CD4-positive, alpha-beta memory T cell (primary cell): ENCODE data around the gene SNRNP27. TPM values are rescaled to one million over a fixed set of nuclear protein-coding genes. Genes with fewer than 3 reads are reported as not detected.
A peak's percentile ranks its signal among the peaks of the same experiment; 100 is the strongest.
"Not testable (repeated sequence)": the region's sequence is repeated elsewhere in the genome, so short reads cannot be mapped to it uniquely, and the experiment has no call there.

ENCODE experiments used
- CTCF ChIA-PET: fragments of 350-600 bp; sonication (Branson Sonifier 250); formaldehyde crosslinking; loops from one replicate; lab custom pipeline; 2021; ENCODE audit warnings: inconsistent platforms; ENCODE audit not compliant: partially characterized antibody; lab: Charles Lee
- POLR2A ChIA-PET: fragments of 350-600 bp; sonication (Branson Sonifier 250); formaldehyde crosslinking; loops from one replicate; lab custom pipeline; 2021; ENCODE audit not compliant: partially characterized antibody; lab: Charles Lee
- DNase-seq, 5 donors: peaks; one replicate each; pipeline versions ENCODE4 v3.0.0 to v3.0.0-alpha.2; 2020 to 2022; ENCODE audit warnings: mixed read lengths in 1 of 5
- H3K27ac ChIP-seq: one replicate; pipeline ENCODE4 v1.7.0; 2013; ENCODE audit warnings: low read depth, low read length
- H3K27me3 ChIP-seq: 2 replicates; pipeline ENCODE4 v1.7.0; 2013; ENCODE audit warnings: mild to moderate bottlenecking, low read length, moderate library complexity; ENCODE audit not compliant: insufficient read depth
- H3K36me3 ChIP-seq: 2 replicates; pipeline ENCODE4 v1.7.0; 2013; ENCODE audit warnings: mild to moderate bottlenecking, low read length, moderate library complexity; ENCODE audit not compliant: insufficient read depth
- H3K4me1 ChIP-seq: 2 replicates; pipeline ENCODE4 v1.7.0; 2013; ENCODE audit warnings: mild to moderate bottlenecking, low read length, moderate library complexity; ENCODE audit not compliant: insufficient read depth
- H3K4me3 ChIP-seq, 2 donors: one replicate each; pipeline ENCODE4 v1.7.0; 2013; ENCODE audit warnings: low read length in 2 of 2, mild to moderate bottlenecking in 1 of 2
- H3K9me3 ChIP-seq, 2 donors: one replicate each; pipeline ENCODE4 v1.7.0; 2013; ENCODE audit warnings: low read length in 2 of 2, control low read depth in 1 of 2; ENCODE audit not compliant: control insufficient read depth in 1 of 2
- H3K27ac Mint-ChIP-seq, 7 donors: one replicate each; pipeline ENCODE4 v1.8.0; 2020 to 2021; ENCODE audit warnings: mixed read lengths in 7 of 7, mild to moderate bottlenecking in 6 of 7, inconsistent platforms in 3 of 7, moderate library complexity in 3 of 7
- H3K27me3 Mint-ChIP-seq, 2 donors: one replicate each; pipeline ENCODE4 v1.8.0; 2020 to 2021; ENCODE audit warnings: mixed read lengths in 2 of 2
- H3K36me3 Mint-ChIP-seq, 2 donors: one replicate each; pipeline ENCODE4 v1.8.0; 2020 to 2021; ENCODE audit warnings: mixed read lengths in 2 of 2, inconsistent platforms in 1 of 2, mild to moderate bottlenecking in 1 of 2
- H3K4me1 Mint-ChIP-seq, 4 donors: one replicate each; pipeline ENCODE4 v1.8.0; 2020 to 2021; ENCODE audit warnings: mixed read lengths in 4 of 4, mild to moderate bottlenecking in 1 of 4
- H3K4me3 Mint-ChIP-seq, 8 donors: one replicate each; pipeline ENCODE4 v1.8.0; 2020 to 2021; ENCODE audit warnings: mixed read lengths in 8 of 8, mild to moderate bottlenecking in 7 of 8, moderate library complexity in 6 of 8, inconsistent platforms in 3 of 8
- H3K9me3 Mint-ChIP-seq, 8 donors: one replicate each; pipeline ENCODE4 v1.8.0; 2020 to 2021; ENCODE audit warnings: mixed read lengths in 8 of 8, mild to moderate bottlenecking in 5 of 8, inconsistent platforms in 3 of 8, moderate library complexity in 1 of 8
- intact Hi-C: fragments of 100-400 bp; cut with micrococcal nuclease; formaldehyde crosslinking; loops from one replicate; pipeline ENCODE4 v1.15.1; 2023
- polyA plus RNA-seq, 2 donors: library from polyadenylated mRNA; unstranded; fragments of 300-500 nt; fragmentation: Illumina TruSeq; gene quantifications; one replicate each; pipeline ENCODE4 v1.2.3, GENCODE V29; 2021
- total RNA-seq, 2 experiments: library from RNA; stranded (reverse); gene quantifications; one replicate each; pipeline ENCODE4 v1.2.3, GENCODE V29; 2021

The SNRNP27 gene
- total and polyA plus RNA-seq, 4 experiments from 2014 or later, result 44.6 to 66.0 (median 55.5) TPM

DNA sequence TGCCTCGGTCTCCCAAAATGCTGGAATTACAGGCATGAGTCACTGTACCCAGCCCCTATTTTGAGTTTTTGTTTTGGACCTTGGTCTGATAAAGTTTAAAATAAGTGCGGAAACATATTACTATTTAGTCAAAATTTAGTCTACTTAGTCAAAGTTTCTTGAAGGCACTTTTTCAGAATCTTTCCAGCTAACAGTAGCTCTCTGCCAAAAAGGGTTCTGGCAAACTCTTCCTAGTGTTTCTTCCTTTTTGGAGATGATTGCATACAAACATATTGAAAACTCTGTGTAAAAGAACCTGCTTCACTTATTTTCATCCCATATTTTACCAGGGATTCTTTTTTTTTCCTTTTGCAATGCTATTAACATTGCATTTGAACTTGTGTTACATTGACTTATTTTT is 35.5 kb upstream of the SNRNP27 start:
- H3K27ac Mint-ChIP-seq, result no peak overlapping the region

DNA sequence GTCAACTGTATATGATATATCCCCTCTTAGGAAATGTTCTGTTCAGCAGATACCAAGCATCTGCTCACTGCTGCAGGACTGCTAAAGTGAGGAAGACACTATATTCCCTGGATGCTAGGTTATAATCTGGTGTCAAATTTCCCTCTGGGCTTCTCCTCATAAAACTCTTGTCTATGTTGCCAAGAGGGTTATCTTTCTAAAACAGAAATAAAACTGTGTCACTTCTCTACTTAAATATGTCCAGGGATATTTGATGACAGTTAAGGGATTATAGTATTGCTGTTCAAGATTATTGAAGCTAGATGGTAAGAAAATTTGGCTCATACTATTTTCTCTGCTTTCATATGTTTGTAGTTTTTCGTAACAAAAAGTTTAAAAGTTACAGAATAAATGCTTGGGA is 30.5 kb upstream of the SNRNP27 start:
- H3K9me3 Mint-ChIP-seq, result no peaks in the 10 kb centered on the region
- Histone ChIP-seq H3K36me3 (peaks cover 10% of the 10 kb centered on the region), H3K4me1 (no peaks in the 10 kb centered on the region), H3K27me3 (no peaks in the 10 kb centered on the region), H3K27ac (no peak overlapping the region), H3K4me3 (no peak overlapping the region), H3K9me3 (no peaks in the 10 kb centered on the region)
- H3K4me1 Mint-ChIP-seq, result no peaks in the 10 kb centered on the region
- H3K36me3 Mint-ChIP-seq, result peaks cover 27 to 42% of the 10 kb centered on the region in 2 donors
- no peak overlapping the region for H3K27ac Mint-ChIP-seq
- no peak for DNase-seq
- intact Hi-C loops, result no loop called here
- no peak overlapping the region for H3K4me3 Mint-ChIP-seq
- H3K27me3 Mint-ChIP-seq, result no peaks in the 10 kb centered on the region
- POLR2A ChIA-PET, result no interaction called here
- CTCF ChIA-PET, result interaction anchor here (1.8 to 1.9 kb wide), 2 partner anchors 45 to 139 kb away, joined by 5 to 9 read pairs; no protein-coding TSS in a partner anchor

More for the DNA sequence above, 35.5 kb upstream of the SNRNP27 start:
- DNase-seq, result no peak
- intact Hi-C loops, result no loop called here
- Histone ChIP-seq H3K4me1 (no peaks in the 10 kb centered on the region), H3K36me3 (peaks cover 5% of the 10 kb centered on the region), H3K9me3 (no peaks in the 10 kb centered on the region), H3K27ac (no peak overlapping the region), H3K4me3 (no peak overlapping the region), H3K27me3 (no peaks in the 10 kb centered on the region)
- POLR2A ChIA-PET, result no interaction called here
- CTCF ChIA-PET, result interaction anchor here (1.3 kb wide), 1 partner anchor 40 kb away, joined by 3 read pairs; no protein-coding TSS in a partner anchor
- no peaks in the 10 kb centered on the region for H3K9me3 Mint-ChIP-seq
- peaks cover 20 to 29% of the 10 kb centered on the region in 2 donors for H3K36me3 Mint-ChIP-seq
- no peaks in the 10 kb centered on the region for H3K27me3 Mint-ChIP-seq
- no peak overlapping the region for H3K4me3 Mint-ChIP-seq
- H3K4me1 Mint-ChIP-seq, result peaks cover 0 to 4% (median 0%) of the 10 kb centered on the region in 4 donors

DNA sequence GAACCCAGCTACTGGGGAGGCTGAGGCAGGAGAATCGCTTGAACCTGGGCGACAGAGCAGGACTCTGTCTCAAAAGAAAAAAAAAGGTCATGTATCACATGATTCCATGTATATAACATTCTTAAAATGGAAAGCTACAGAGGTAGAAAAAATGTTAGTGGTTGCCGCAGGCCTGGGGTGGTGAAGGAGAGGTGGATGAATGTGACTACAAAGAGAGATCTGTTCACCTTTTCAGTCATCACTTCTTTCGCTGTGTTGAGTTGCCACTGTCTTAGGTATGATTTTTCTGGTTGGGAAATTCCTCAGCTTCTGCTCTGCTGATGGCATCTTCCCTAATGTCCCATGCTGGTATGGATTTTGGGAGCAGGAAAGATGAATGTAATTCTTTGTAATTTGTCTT is 5.3 kb upstream of the SNRNP27 start:
- peaks cover 0 to 4% (median 0%) of the 10 kb centered on the region in 8 donors for H3K9me3 Mint-ChIP-seq
- peaks cover 2 to 8% (median 6%) of the 10 kb centered on the region in 4 donors for H3K4me1 Mint-ChIP-seq
- Histone ChIP-seq H3K4me3 (no peak overlapping the region), H3K27ac (no peak overlapping the region), H3K36me3 (no peaks in the 10 kb centered on the region), H3K4me1 (peaks cover 3% of the 10 kb centered on the region), H3K9me3 (no peaks in the 10 kb centered on the region), H3K27me3 (no peaks in the 10 kb centered on the region)
- POLR2A ChIA-PET, result interaction anchor here (1.2 to 1.4 kb wide), 2 partner anchors 303 to 451 kb away, joined by 3 read pairs; partner anchors contain the start of genes C2orf42 and NFU1
- no peak overlapping the region for H3K27ac Mint-ChIP-seq
- intact Hi-C loops, result no loop called here
- H3K36me3 Mint-ChIP-seq, result peaks cover 0 to 3% of the 10 kb centered on the region in 2 donors
- H3K4me3 Mint-ChIP-seq, result no peak overlapping the region
- no peak for DNase-seq
- no peaks in the 10 kb centered on the region for H3K27me3 Mint-ChIP-seq
- CTCF ChIA-PET, result no interaction called here

DNA sequence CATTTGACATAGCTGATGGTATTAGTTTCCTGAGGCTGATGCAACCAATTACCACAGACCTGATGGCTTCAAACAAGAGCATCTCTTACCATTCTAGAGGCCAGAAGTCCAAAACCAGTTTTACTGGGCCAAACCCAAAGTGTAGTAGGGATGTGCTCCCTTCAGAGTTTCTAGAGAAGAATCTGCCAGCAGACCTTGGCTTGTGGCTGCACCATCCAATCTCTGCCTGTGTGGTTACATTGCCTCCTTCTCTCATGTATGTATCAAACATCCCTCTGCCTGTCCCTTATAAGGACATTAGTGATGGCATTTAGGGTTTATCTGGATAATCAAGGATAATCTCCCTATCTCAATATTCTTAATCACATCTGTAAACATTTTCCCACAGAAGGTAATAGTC is 4.5 kb upstream of the SNRNP27 start:
- no peak for DNase-seq
- Mint-ChIP-seq H3K4me1 (peaks cover 7 to 17% (median 12%) of the 10 kb centered on the region in 4 donors), H3K27me3 (no peaks in the 10 kb centered on the region), H3K4me3 (no peak overlapping the region), H3K36me3 (peaks cover 4 to 11% of the 10 kb centered on the region in 2 donors), H3K27ac (no peak overlapping the region), H3K9me3 (peaks cover 0 to 4% (median 0%) of the 10 kb centered on the region in 8 donors)
- ChIA-PET POLR2A (interaction anchor here (1.1 to 1.2 kb wide), 2 partner anchors 255 to 302 kb away, joined by 3 read pairs; partner anchors contain the start of gene C2orf42), CTCF (interaction anchor here (0.7 kb wide), 1 partner anchor 34 kb away, joined by 4 read pairs; no protein-coding TSS in a partner anchor)
- Histone ChIP-seq H3K36me3 (no peaks in the 10 kb centered on the region), H3K9me3 (no peaks in the 10 kb centered on the region), H3K27ac (no peak overlapping the region), H3K4me1 (peaks cover 8% of the 10 kb centered on the region), H3K27me3 (no peaks in the 10 kb centered on the region), H3K4me3 (no peak overlapping the region)
- intact Hi-C loops, result no loop called here

DNA sequence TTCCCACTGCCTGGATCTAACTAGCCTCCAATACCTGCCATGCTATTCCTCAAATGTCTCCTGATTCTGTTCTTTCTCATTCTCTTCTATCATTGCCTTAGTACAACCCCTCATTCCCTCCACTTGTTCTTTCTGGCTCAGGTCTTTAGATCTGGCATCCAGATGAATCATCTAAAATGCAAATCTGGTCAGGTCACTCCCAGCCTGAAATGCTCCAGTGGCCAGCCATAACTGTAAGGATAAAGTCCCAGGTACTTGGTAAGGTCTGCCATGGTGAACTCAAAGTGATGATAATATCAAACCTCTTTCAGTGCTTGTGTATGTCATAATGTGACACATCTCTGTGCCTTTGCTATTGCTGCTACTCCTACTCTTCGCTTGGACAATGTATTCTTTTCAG is 2.9 kb upstream of the SNRNP27 start:
- Mint-ChIP-seq H3K9me3 (peaks cover 0 to 4% (median 0%) of the 10 kb centered on the region in 8 donors), H3K4me1 (peaks cover 8 to 32% (median 20%) of the 10 kb centered on the region in 4 donors), H3K4me3 (no peak overlapping the region), H3K27ac (no peak overlapping the region), H3K36me3 (peaks cover 5 to 14% of the 10 kb centered on the region in 2 donors), H3K27me3 (no peaks in the 10 kb centered on the region)
- POLR2A ChIA-PET, result no interaction called here
- Histone ChIP-seq H3K36me3 (no peaks in the 10 kb centered on the region), H3K4me3 (no peak overlapping the region), H3K9me3 (no peaks in the 10 kb centered on the region), H3K27ac (no peak overlapping the region), H3K27me3 (no peaks in the 10 kb centered on the region), H3K4me1 (peaks cover 24% of the 10 kb centered on the region)
- intact Hi-C loops, result loop anchor here (5.0 kb wide), 1 partner anchor 356 kb away; the partner anchor contains the start of gene TIA1
- DNase-seq, result no peak
- CTCF ChIA-PET, result interaction anchor here (0.6 kb wide), 1 partner anchor 21 kb away, joined by 3 read pairs; no protein-coding TSS in a partner anchor

DNA sequence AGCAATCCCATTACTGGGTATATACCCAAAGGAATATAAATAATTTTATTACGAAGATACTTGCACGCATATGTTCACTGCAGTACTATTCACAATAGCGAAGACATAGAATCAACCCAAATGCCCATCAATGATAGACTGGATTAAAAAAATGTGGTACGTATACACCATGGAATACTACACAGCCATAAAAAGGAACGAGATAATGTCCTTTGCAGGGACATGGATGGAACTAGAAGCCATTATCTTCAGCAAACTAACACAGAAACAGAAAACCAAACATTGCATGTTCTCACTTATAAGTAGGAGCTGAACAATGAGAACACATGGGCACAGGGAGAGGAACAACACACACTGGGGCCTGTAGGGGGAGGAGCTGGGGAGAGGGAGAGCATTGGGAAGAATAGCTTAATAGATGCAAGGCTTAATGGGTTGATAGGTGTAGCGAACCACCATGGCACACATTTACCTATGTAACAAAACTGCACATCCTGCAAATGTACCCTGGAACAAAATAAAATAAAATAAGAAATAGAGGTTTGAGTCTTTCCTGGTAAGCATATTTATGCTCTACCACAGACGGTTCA is 825 bp upstream of the SNRNP27 start:
- not testable (repeated sequence) for DNase-seq, H3K9me3 Mint-ChIP-seq, H3K4me3 ChIP-seq, H3K9me3 ChIP-seq, H3K27me3 ChIP-seq, H3K27me3 Mint-ChIP-seq, H3K36me3 ChIP-seq
- intact Hi-C loops, result loop anchor here (5.0 kb wide), 1 partner anchor 354 kb away; the partner anchor contains the start of gene TIA1
- CTCF ChIA-PET, result interaction anchor here (1.1 to 1.5 kb wide), 4 partner anchors 178 to 1092 kb away, joined by 3 to 6 read pairs (median 4); no protein-coding TSS in a partner anchor
- POLR2A ChIA-PET, result interaction anchor here (1.0 to 2.7 kb wide), 12 partner anchors 10 to 456 kb away, joined by 3 to 31 read pairs (median 8); partner anchors contain the start of genes C2orf42, MXD1, NFU1 and PCBP1
- peaks cover 18 to 28% of the 10 kb centered on the region in 2 donors for H3K36me3 Mint-ChIP-seq
- Histone ChIP-seq H3K27ac (peak overlapping the region; percentile 89), H3K4me1 (peaks cover 28% of the 10 kb centered on the region)
- peaks cover 17 to 45% (median 30%) of the 10 kb centered on the region in 4 donors for H3K4me1 Mint-ChIP-seq
- H3K4me3 Mint-ChIP-seq, result peak overlapping the region; percentile 92 to 100 (median 100)
- H3K27ac Mint-ChIP-seq, result peak overlapping the region; percentile 95 to 99 (median 98)

DNA sequence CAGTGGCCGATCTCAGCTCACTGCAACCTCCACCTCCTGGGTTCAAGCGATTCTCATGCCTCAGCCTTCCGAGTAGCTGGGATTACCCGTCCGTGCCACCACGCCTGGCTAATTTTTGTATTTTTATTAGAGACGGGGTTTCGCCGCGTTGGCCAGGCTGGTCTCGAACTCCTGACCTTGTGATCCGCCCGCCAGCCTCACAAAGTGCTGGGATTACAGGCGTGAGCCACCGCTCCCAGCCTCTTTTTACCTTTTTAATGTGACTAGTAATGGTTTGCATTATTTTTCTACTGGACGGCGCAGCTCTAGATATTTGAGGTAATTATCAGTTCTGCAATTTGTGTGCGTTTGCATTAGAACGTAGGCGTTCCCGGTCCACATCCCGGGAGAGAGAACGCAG is 981 bp downstream of the SNRNP27 start:
- H3K36me3 Mint-ChIP-seq, result peaks cover 20 to 38% of the 10 kb centered on the region in 2 donors
- intact Hi-C loops, result loop anchor here (5.0 kb wide), 1 partner anchor 353 kb away; the partner anchor contains the start of gene TIA1
- peak overlapping the region in 6 of 7 donors; percentile 44 to 99 (median 86) for H3K27ac Mint-ChIP-seq
- H3K4me3 ChIP-seq, result peak overlapping the region in 1 of 2 donors; percentile 94
- ChIA-PET POLR2A (interaction anchor here (1.0 to 2.7 kb wide), 7 partner anchors 10 to 296 kb away, joined by 3 to 31 read pairs (median 8); partner anchors contain the start of genes C2orf42, MXD1 and PCBP1), CTCF (interaction anchor here (1.0 to 1.3 kb wide), 2 partner anchors 296 to 458 kb away, joined by 3 read pairs; partner anchors contain the start of genes C2orf42 and NFU1)
- H3K9me3 ChIP-seq, H3K27me3 Mint-ChIP-seq, DNase-seq, H3K27me3 ChIP-seq, H3K9me3 Mint-ChIP-seq: not testable (repeated sequence)
- peaks cover 17% of the 10 kb centered on the region for H3K36me3 ChIP-seq
- H3K4me1 ChIP-seq, result peaks cover 28% of the 10 kb centered on the region
- H3K27ac ChIP-seq, result peak overlapping the region; percentile 89
- H3K4me1 Mint-ChIP-seq, result peaks cover 22 to 54% (median 37%) of the 10 kb centered on the region in 4 donors
- peak overlapping the region; percentile 92 to 100 (median 100) for H3K4me3 Mint-ChIP-seq
